ENCODE results near the gene DGKD. TPM values are rescaled to one million over a fixed set of nuclear protein-coding genes. Genes with fewer than 3 reads are reported as not detected.
A peak's percentile ranks its signal among the peaks of the same experiment; 100 is the strongest.

Gene DGKD
- total and polyA plus RNA-seq, 4 donors: 8.9 to 250 (median 68.3) TPM

- H3K27ac ChIP-seq (ENCODE audit: low read depth in 1 of 2, low read length in 2 of 2): no peak overlapping the region
These were observed 136.5 kb downstream of the DGKD start for GRCh38 chr2:233490831-233491230.

GRCh38 chr2:233491326-233491725 lies 137.0 kb downstream of the DGKD start:
- H3K9me3 ChIP-seq (ENCODE audit: control insufficient read depth, low read length): no peaks in the 10 kb centered on the region
- H3K27ac ChIP-seq (ENCODE audit: low read depth in 1 of 2, low read length in 2 of 2): no peak overlapping the region
- DNase-seq (no peak), ATAC-seq (ENCODE audit: low FRiP score) (no peak)
- peaks cover 2 to 6% of the 10 kb centered on the region in 2 donors for H3K4me1 ChIP-seq (ENCODE audit: control insufficient read depth in 1 of 2, insufficient read depth in 2 of 2, low read length in 2 of 2)
- no peaks in the 10 kb centered on the region for H3K36me3 ChIP-seq (ENCODE audit: control insufficient read depth in 1 of 2, insufficient read depth in 2 of 2, low read length in 1 of 2)
- 93 to 94% methylated on average over 3 of the region's 3 CpGs for WGBS, 2 donors
- intact Hi-C loops (cut with DNase I): no loop called here
- no peaks in the 10 kb centered on the region for H3K27me3 ChIP-seq (ENCODE audit: control insufficient read depth in 1 of 2, insufficient read depth in 2 of 2, low read length in 1 of 2)
- no peak overlapping the region for H3K4me3 ChIP-seq (ENCODE audit: low read length in 2 of 2)

More at GRCh38 chr2:233490831-233491230, 136.5 kb downstream of the DGKD start:
- DNase-seq: no peak
- Histone ChIP-seq H3K27me3 (ENCODE audit: control insufficient read depth in 1 of 2, insufficient read depth in 2 of 2, low read length in 1 of 2) (no peaks in the 10 kb centered on the region), H3K36me3 (ENCODE audit: control insufficient read depth in 1 of 2, insufficient read depth in 2 of 2, low read length in 1 of 2) (no peaks in the 10 kb centered on the region), H3K9me3 (ENCODE audit: control insufficient read depth, low read length) (no peaks in the 10 kb centered on the region), H3K4me3 (ENCODE audit: low read length in 2 of 2) (no peak overlapping the region), H3K4me1 (ENCODE audit: control insufficient read depth in 1 of 2, insufficient read depth in 2 of 2, low read length in 2 of 2) (peaks cover 2 to 8% of the 10 kb centered on the region in 2 donors)
- no peak for ATAC-seq (ENCODE audit: low FRiP score)
- WGBS, 2 donors: 96% methylated on average over 7 of the region's 7 CpGs
- intact Hi-C loops (cut with DNase I): no loop called here

GRCh38 chr2:233492078-233492477 lies 137.8 kb downstream of the DGKD start:
- no peaks in the 10 kb centered on the region for H3K36me3 ChIP-seq (ENCODE audit: control insufficient read depth in 1 of 2, insufficient read depth in 2 of 2, low read length in 1 of 2)
- 91 to 94% methylated on average over 4 of the region's 4 CpGs for WGBS, 2 donors
- no peak overlapping the region for H3K4me3 ChIP-seq (ENCODE audit: low read length in 2 of 2)
- peaks cover 1 to 2% of the 10 kb centered on the region in 2 donors for H3K4me1 ChIP-seq (ENCODE audit: control insufficient read depth in 1 of 2, insufficient read depth in 2 of 2, low read length in 2 of 2)
- no peak overlapping the region for H3K27ac ChIP-seq (ENCODE audit: low read depth in 1 of 2, low read length in 2 of 2)
- DNase-seq (no peak), ATAC-seq (ENCODE audit: low FRiP score) (no peak)
- no peaks in the 10 kb centered on the region for H3K27me3 ChIP-seq (ENCODE audit: control insufficient read depth in 1 of 2, insufficient read depth in 2 of 2, low read length in 1 of 2)
- H3K9me3 ChIP-seq (ENCODE audit: control insufficient read depth, low read length): no peaks in the 10 kb centered on the region
- intact Hi-C loops (cut with DNase I): no loop called here

DNA sequence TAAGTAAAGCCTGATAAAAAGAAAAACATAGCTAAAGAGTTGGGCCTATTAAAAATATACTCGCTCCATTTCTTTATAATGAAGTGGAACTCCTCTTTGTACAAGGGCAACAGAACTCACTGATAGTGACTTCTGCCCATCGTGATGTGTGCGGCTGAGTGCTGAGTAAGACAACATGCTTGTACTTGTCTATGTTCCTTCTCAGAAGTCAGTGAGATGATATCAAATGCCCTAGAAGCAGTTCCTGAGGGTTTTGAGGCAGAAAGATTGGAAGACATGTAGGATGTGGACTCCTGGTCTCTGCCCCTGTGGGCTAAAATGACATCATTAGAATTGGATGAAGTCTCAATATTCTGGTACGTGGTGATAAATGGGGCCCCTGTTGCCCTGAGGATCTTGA lies 138.5 kb downstream of the DGKD start:
- intact Hi-C loops (cut with DNase I): no loop called here
- H3K9me3 ChIP-seq (ENCODE audit: control insufficient read depth, low read length): no peaks in the 10 kb centered on the region
- no peak for ATAC-seq (ENCODE audit: low FRiP score)
- DNase-seq: no peak
- H3K4me3 ChIP-seq (ENCODE audit: low read length in 2 of 2): no peak overlapping the region
- H3K4me1 ChIP-seq (ENCODE audit: control insufficient read depth in 1 of 2, insufficient read depth in 2 of 2, low read length in 2 of 2): peaks cover under 1 to 1% of the 10 kb centered on the region in 2 donors
- WGBS, 2 donors: 92 to 95% methylated on average over 4 of the region's 4 CpGs
- H3K27me3 ChIP-seq (ENCODE audit: control insufficient read depth in 1 of 2, insufficient read depth in 2 of 2, low read length in 1 of 2): no peaks in the 10 kb centered on the region
- H3K36me3 ChIP-seq (ENCODE audit: control insufficient read depth in 1 of 2, insufficient read depth in 2 of 2, low read length in 1 of 2): peaks cover 0 to 1% of the 10 kb centered on the region in 2 donors
- no peak overlapping the region for H3K27ac ChIP-seq (ENCODE audit: low read depth in 1 of 2, low read length in 2 of 2)

GRCh38 chr2:233495503-233496496 lies 141.5 kb downstream of the DGKD start:
- intact Hi-C loops (cut with DNase I): no loop called here
- Histone ChIP-seq H3K4me3 (ENCODE audit: low read length in 2 of 2) (no peak overlapping the region), H3K27ac (ENCODE audit: low read depth in 1 of 2, low read length in 2 of 2) (no peak overlapping the region), H3K4me1 (ENCODE audit: control insufficient read depth in 1 of 2, insufficient read depth in 2 of 2, low read length in 2 of 2) (no peaks in the 10 kb centered on the region), H3K27me3 (ENCODE audit: control insufficient read depth in 1 of 2, insufficient read depth in 2 of 2, low read length in 1 of 2) (no peaks in the 10 kb centered on the region), H3K9me3 (ENCODE audit: control insufficient read depth, low read length) (no peaks in the 10 kb centered on the region), H3K36me3 (ENCODE audit: control insufficient read depth in 1 of 2, insufficient read depth in 2 of 2, low read length in 1 of 2) (peaks cover 0 to 4% of the 10 kb centered on the region in 2 donors)
- 88 to 92% methylated on average over 10 of the region's 10 CpGs for WGBS, 2 donors
- ATAC-seq (ENCODE audit: low FRiP score) (no peak), DNase-seq (no peak)

DNA sequence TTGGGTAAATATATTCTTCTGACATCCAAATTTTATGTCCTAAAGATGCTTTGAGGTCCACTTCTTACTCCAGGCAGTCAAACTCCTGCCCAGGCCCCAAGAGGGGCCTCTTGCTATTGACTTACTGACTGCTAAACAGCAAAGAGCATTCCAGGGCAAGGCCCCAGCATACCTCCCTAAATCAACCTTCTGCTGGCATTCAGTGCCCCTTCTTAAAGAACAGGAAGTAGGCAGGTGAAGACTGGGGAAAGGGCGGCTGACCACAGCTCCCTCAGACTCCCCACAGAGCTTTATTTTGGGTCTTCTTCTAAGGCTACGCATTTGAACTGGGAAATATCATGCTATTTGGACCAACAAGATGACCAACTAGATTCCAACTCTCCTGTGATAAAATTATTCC lies 143.4 kb downstream of the DGKD start:
- WGBS, 2 donors: 97 to 100% methylated on average over 2 of the region's 2 CpGs
- Histone ChIP-seq H3K9me3 (ENCODE audit: control insufficient read depth, low read length) (no peaks in the 10 kb centered on the region), H3K27ac (ENCODE audit: low read depth in 1 of 2, low read length in 2 of 2) (no peak overlapping the region), H3K4me1 (ENCODE audit: control insufficient read depth in 1 of 2, insufficient read depth in 2 of 2, low read length in 2 of 2) (no peaks in the 10 kb centered on the region), H3K27me3 (ENCODE audit: control insufficient read depth in 1 of 2, insufficient read depth in 2 of 2, low read length in 1 of 2) (no peaks in the 10 kb centered on the region), H3K4me3 (ENCODE audit: low read length in 2 of 2) (no peak overlapping the region), H3K36me3 (ENCODE audit: control insufficient read depth in 1 of 2, insufficient read depth in 2 of 2, low read length in 1 of 2) (peaks cover 0 to 6% of the 10 kb centered on the region in 2 donors)
- intact Hi-C loops (cut with DNase I): no loop called here
- no peak for ATAC-seq (ENCODE audit: low FRiP score)
- peak in 1 of 2 donors; percentile 50 for DNase-seq

GRCh38 chr2:233498126-233498525 lies 143.8 kb downstream of the DGKD start:
- H3K27ac ChIP-seq (ENCODE audit: low read depth in 1 of 2, low read length in 2 of 2): no peak overlapping the region
- no peaks in the 10 kb centered on the region for H3K27me3 ChIP-seq (ENCODE audit: control insufficient read depth in 1 of 2, insufficient read depth in 2 of 2, low read length in 1 of 2)
- DNase-seq: no peak
- peaks cover 0 to 6% of the 10 kb centered on the region in 2 donors for H3K36me3 ChIP-seq (ENCODE audit: control insufficient read depth in 1 of 2, insufficient read depth in 2 of 2, low read length in 1 of 2)
- H3K9me3 ChIP-seq (ENCODE audit: control insufficient read depth, low read length): no peaks in the 10 kb centered on the region
- ATAC-seq (ENCODE audit: low FRiP score): no peak
- intact Hi-C loops (cut with DNase I): no loop called here
- WGBS, 2 donors: 94 to 96% methylated on average over 2 of the region's 2 CpGs
- no peak overlapping the region for H3K4me3 ChIP-seq (ENCODE audit: low read length in 2 of 2)
- no peaks in the 10 kb centered on the region for H3K4me1 ChIP-seq (ENCODE audit: control insufficient read depth in 1 of 2, insufficient read depth in 2 of 2, low read length in 2 of 2)

DNA sequence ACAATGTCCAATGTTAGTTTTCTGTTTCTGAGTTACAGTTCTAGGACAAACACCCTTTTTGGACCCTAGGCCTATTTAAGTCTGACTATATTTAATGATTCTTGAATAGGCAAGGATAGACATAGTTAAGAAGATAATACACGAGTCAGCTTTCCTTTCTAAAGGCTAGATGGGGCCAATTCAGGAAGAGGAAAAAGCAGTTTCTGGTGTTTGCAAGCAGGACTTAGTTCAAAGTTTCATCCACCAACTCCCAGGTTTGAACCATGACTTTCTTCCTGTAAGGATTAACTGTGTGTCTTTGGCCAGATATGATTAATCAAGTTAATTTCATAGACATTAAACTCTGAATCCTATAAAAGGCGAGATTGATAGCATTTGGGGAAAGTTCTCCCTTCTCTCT lies 145.6 kb downstream of the DGKD start:
- intact Hi-C loops (cut with DNase I): no loop called here
- Histone ChIP-seq H3K9me3 (ENCODE audit: control insufficient read depth, low read length) (no peaks in the 10 kb centered on the region), H3K27me3 (ENCODE audit: control insufficient read depth in 1 of 2, insufficient read depth in 2 of 2, low read length in 1 of 2) (no peaks in the 10 kb centered on the region), H3K4me1 (ENCODE audit: control insufficient read depth in 1 of 2, insufficient read depth in 2 of 2, low read length in 2 of 2) (no peaks in the 10 kb centered on the region), H3K27ac (ENCODE audit: low read depth in 1 of 2, low read length in 2 of 2) (no peak overlapping the region), H3K36me3 (ENCODE audit: control insufficient read depth in 1 of 2, insufficient read depth in 2 of 2, low read length in 1 of 2) (peaks cover 0 to 6% of the 10 kb centered on the region in 2 donors), H3K4me3 (ENCODE audit: low read length in 2 of 2) (no peak overlapping the region)
- ATAC-seq (ENCODE audit: low FRiP score) (no peak), DNase-seq (no peak)
- 69 to 73% methylated on average over 2 of the region's 2 CpGs for WGBS, 2 donors

All from aorta (tissue), 5 donors.